ENCODE measurements around the gene ESPN. TPM values are rescaled to one million over a fixed set of nuclear protein-coding genes. Genes with fewer than 3 reads are reported as not detected.

Gene ESPN
- total and polyA plus RNA-seq, 2 of the 4 experiments (the other 2 are of a cell fraction), result under 0.01 to 0.02 TPM

DNA sequence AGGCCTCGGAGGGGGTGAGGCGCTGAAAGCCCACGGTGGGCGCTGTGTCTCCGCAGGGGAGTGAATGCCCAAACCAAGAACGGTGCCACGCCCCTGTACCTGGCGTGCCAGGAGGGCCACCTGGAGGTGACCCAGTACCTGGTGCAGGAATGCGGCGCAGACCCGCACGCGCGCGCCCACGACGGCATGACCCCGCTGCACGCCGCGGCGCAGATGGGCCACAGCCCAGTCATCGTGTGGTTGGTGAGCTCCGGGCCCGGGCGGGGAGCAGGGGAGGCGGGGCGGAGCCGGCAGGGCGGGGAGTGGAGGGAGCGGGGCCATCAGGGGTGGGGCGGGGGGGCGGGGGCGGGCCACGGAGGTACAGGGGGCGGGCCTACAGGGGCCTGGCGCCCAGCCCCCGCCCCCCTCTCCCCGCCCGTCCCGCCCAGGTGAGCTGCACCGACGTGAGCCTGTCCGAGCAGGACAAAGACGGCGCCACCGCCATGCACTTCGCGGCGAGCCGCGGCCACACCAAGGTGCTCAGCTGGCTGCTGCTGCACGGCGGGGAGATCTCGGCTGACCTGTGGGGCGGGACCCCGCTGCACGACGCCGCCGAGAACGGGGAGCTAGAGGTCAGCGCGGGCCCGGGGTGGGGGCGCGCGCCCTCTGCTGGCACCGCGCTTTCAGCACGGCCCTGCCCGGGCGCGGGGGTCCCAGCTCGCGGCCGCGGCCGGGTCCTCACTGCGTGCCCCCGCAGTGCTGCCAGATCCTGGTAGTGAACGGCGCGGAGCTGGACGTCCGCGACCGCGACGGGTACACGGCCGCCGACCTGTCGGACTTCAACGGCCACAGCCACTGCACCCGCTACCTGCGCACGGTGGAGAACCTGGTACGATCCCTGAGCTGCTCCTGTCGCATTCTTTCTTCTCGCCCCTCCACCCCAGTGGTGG, 15.9 kb downstream of the ESPN start:
- Histone ChIP-seq H2BK15ac (ENCODE audit: low read depth, low read length) (no peak overlapping the region), H3K4me2 (ENCODE audit: low read depth, low read length) (peak overlapping the region; percentile 72), H2BK120ac (ENCODE audit: low read depth, low read length) (no peak overlapping the region), H3K23ac (ENCODE audit: low read depth, low read length) (no peak overlapping the region), H3K18ac (ENCODE audit: low read depth, low read length) (no peak overlapping the region), H3K36me3 (ENCODE audit: control insufficient read depth, insufficient read depth, low read length) (no peaks in the 10 kb centered on the region), H3K4ac (ENCODE audit: low read depth, low read length) (no peak overlapping the region), H2AK5ac (ENCODE audit: low read depth, low read length) (no peak overlapping the region), H3K56ac (ENCODE audit: extremely low read depth, insufficient read depth, low read length) (no peak overlapping the region), H2AFZ (replicated peaks; ENCODE audit: low read length, poor library complexity) (no peak overlapping the region), H4K8ac (ENCODE audit: low read depth in 2 of 2, low read length in 2 of 2) (no peak overlapping the region), H3K9ac (ENCODE audit: low read depth, low read length) (no peak overlapping the region), H3K27me3 (ENCODE audit: control insufficient read depth, insufficient read depth, low read length) (peaks cover 36% of the 10 kb centered on the region), H2AK9ac (replicated peaks; ENCODE audit: low read depth, low read length, poor library complexity) (no peak overlapping the region), H4K5ac (ENCODE audit: low read depth, low read length) (no peak overlapping the region), H3K27ac (ENCODE audit: insufficient read depth, low read length) (no peak overlapping the region), H2BK20ac (ENCODE audit: low read depth, low read length) (no peak overlapping the region), H4K91ac (ENCODE audit: insufficient read depth, low read depth, low read length) (no peak overlapping the region), H3K9me1 (ENCODE audit: insufficient read depth, low read length) (no peaks in the 10 kb centered on the region; the same call in 1 of the 2 replicates), H3K79me1 (ENCODE audit: low read depth in 1 of 2, low read length in 2 of 2) (no peaks in the 10 kb centered on the region), H3K9me3 (ENCODE audit: control insufficient read depth, insufficient read depth, low read length) (no peaks in the 10 kb centered on the region), H3K4me1 (ENCODE audit: control insufficient read depth, insufficient read depth, low read length) (peaks cover 1% of the 10 kb centered on the region; the same call in 1 of the 2 replicates), H3K14ac (replicated peaks; ENCODE audit: low read depth, low read length) (no peak overlapping the region), H4K20me1 (ENCODE audit: insufficient read depth, low read length) (no peaks in the 10 kb centered on the region; the same call in 1 of the 2 replicates), H2BK5ac (ENCODE audit: low read depth, low read length, poor library complexity, severe bottlenecking) (no peak overlapping the region), H3K4me3 (ENCODE audit: insufficient read depth, low read depth, low read length) (0 out of 2 replicates have a peak overlapping the region, but pooled peaks have one; percentile 14)
- in situ Hi-C loops (cut with MboI; ENCODE audit: low sequenced_read_pairs), result no loop called here
- no TSS peak for BruUV-seq (replicated peaks)
- 1% methylated on average over 44 of the region's 101 CpGs; no CpG with 5 or more reads in 1 of the 2 experiments for WGBS, 2 experiments (ENCODE audit: extremely low coverage in 2 of 2, insufficient read length in 1 of 2)
- dilution Hi-C loops (cut with HindIII; ENCODE audit: low sequenced_read_pairs, unreplicated experiment), result no loop called here
- DNase-seq, result peak; percentile 22
- peak; percentile 63 for ATAC-seq (ENCODE audit: low read depth)
- ChIA-PET POLR2A (ENCODE audit: unreplicated experiment) (no interaction called here), CTCF (interaction anchor here (0.6 to 1.4 kb wide), 3 partner anchors 52 to 193 kb away, joined by 3 to 4 read pairs (median 3); no protein-coding TSS in a partner anchor)
- TF ChIP-seq, protein P1, sequence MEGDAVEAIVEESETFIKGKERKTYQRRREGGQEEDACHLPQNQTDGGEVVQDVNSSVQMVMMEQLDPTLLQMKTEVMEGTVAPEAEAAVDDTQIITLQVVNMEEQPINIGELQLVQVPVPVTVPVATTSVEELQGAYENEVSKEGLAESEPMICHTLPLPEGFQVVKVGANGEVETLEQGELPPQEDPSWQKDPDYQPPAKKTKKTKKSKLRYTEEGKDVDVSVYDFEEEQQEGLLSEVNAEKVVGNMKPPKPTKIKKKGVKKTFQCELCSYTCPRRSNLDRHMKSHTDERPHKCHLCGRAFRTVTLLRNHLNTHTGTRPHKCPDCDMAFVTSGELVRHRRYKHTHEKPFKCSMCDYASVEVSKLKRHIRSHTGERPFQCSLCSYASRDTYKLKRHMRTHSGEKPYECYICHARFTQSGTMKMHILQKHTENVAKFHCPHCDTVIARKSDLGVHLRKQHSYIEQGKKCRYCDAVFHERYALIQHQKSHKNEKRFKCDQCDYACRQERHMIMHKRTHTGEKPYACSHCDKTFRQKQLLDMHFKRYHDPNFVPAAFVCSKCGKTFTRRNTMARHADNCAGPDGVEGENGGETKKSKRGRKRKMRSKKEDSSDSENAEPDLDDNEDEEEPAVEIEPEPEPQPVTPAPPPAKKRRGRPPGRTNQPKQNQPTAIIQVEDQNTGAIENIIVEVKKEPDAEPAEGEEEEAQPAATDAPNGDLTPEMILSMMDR (conservative IDR thresholded peaks at IDR 0.05; ENCODE audit: low read depth, low read length), result 0 out of 2 replicates have a peak, but pooled peaks have one; percentile 24
- TF ChIP-seq MAFK (IDR thresholded peaks at IDR 0.05; ENCODE audit: low read depth, low read length) (no peak), NFE2L2 (IDR thresholded peaks at IDR 0.05; ENCODE audit: low read depth, low read length) (no peak), POLR2A (IDR thresholded peaks at IDR 0.05; ENCODE audit: low read depth, low read length) (no peak), BHLHE40 (IDR thresholded peaks at IDR 0.05; ENCODE audit: low read depth, low read length) (0 out of 2 replicates have a peak, but pooled peaks have one; percentile 14), RFX5 (IDR thresholded peaks at IDR 0.05; ENCODE audit: low read depth, low read length) (no peak), USF2 (IDR thresholded peaks at IDR 0.05; ENCODE audit: low read depth, low read length) (no peak), CEBPB (IDR thresholded peaks at IDR 0.05; ENCODE audit: low read depth, low read length) (no peak), RCOR1 (IDR thresholded peaks at IDR 0.05; ENCODE audit: insufficient replicate concordance, low read length) (no peak), RAD21 (IDR thresholded peaks at IDR 0.05; ENCODE audit: low read length) (no peak)
- intact Hi-C loops (cut with micrococcal nuclease), result no loop called here
